D721Med (cell line): ENCODE data around the gene FBXW5.

ENCODE experiments used
- DNase-seq: peaks from one replicate; pipeline ENCODE4 v3.0.0; 2011; ENCODE audit warnings: low spot score; ENCODE audit not compliant: insufficient read length
- FAIRE-seq: peaks from 2 replicates; lab custom pipeline; 2011; peaks lifted over from hg19 to GRCh38; lab: Jason Lieb, UNC
- TF ChIP-seq, protein P1 (sequence below): IDR thresholded peaks from 2 replicates; pipeline ENCODE4 v1.5.1; 2012; ENCODE audit warnings: mild to moderate bottlenecking, control low read depth; ENCODE audit not compliant: insufficient read depth; ENCODE audit errors: missing control alignments

The FBXW5 gene

DNA sequence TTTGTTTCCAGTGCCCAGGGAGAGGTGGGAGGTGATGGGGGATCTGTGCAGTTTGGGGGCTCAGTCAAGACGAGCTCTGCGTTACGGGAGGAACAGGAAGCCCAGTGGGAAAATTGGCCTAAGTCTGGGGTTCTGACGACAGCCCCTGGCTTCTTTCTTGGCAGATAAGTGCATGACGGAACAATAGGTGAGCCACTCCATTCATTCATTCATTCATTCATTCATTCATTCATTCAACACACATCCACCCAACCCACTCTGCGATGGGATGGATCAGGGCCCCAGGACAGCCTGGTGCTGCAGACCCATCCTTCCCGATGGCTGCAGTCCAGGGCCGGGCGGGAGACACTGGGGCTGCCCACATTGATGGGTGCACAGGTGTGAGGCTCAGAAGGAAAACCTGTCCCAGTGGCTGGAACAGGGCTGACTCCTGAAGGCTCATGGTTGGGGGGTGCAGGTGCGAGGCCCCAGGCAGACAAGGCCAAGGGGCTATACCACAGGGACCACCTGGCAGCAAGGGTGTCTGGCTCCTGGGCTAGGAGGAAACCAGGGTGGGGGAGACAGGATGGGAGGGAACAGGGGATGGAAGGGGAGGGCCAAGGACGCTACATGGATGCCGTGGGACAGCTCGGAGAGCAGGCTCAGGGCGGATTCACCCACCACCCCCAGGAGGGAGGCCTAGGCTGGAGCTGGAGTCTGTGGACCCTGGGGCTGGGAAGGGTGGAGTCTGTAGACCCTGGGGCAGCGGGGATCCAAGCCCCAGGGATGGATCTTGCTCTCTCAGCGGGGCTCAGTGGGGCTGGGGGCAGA is 36.3 kb upstream of the FBXW5 start:
- no peak for FAIRE-seq
- TF ChIP-seq, protein P1, sequence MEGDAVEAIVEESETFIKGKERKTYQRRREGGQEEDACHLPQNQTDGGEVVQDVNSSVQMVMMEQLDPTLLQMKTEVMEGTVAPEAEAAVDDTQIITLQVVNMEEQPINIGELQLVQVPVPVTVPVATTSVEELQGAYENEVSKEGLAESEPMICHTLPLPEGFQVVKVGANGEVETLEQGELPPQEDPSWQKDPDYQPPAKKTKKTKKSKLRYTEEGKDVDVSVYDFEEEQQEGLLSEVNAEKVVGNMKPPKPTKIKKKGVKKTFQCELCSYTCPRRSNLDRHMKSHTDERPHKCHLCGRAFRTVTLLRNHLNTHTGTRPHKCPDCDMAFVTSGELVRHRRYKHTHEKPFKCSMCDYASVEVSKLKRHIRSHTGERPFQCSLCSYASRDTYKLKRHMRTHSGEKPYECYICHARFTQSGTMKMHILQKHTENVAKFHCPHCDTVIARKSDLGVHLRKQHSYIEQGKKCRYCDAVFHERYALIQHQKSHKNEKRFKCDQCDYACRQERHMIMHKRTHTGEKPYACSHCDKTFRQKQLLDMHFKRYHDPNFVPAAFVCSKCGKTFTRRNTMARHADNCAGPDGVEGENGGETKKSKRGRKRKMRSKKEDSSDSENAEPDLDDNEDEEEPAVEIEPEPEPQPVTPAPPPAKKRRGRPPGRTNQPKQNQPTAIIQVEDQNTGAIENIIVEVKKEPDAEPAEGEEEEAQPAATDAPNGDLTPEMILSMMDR, result no peak

DNA sequence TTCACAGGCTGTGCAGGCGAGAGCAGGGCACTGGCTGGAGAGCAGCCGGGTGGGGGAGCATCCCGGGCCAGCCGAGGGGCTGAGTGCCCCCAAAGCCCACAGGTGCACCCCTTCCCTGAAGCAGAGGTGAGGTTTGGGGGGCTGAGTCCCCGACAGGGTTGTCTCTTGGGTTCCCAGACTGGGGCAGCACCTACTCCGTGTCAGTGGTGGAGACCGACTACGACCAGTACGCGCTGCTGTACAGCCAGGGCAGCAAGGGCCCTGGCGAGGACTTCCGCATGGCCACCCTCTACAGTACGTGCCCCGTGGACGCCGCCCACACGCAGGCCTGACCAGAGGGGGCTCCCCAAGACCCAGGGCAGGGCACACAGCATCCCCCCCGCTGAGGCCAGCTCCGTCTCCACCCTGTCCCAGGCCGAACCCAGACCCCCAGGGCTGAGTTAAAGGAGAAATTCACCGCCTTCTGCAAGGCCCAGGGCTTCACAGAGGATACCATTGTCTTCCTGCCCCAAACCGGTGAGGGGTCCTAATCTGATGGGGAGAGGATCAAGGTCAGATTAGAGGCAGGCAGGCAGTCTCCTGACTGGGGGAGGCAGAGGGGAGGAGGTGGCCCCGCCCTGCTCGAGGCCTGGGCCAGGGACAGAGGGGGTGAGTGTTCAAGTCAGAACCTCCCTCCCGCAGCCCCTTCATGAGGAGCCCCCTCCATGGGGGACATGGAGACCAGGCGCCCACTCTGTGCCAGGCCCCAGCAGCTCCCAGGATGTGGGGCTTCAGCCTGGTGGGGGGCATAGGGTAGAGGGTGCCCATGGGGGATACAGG is 35.4 kb upstream of the FBXW5 start:
- TF ChIP-seq, protein P1, result no peak
- no peak for FAIRE-seq

More for the DNA sequence above, 36.3 kb upstream of the FBXW5 start:
- DNase-seq, result no peak

DNA sequence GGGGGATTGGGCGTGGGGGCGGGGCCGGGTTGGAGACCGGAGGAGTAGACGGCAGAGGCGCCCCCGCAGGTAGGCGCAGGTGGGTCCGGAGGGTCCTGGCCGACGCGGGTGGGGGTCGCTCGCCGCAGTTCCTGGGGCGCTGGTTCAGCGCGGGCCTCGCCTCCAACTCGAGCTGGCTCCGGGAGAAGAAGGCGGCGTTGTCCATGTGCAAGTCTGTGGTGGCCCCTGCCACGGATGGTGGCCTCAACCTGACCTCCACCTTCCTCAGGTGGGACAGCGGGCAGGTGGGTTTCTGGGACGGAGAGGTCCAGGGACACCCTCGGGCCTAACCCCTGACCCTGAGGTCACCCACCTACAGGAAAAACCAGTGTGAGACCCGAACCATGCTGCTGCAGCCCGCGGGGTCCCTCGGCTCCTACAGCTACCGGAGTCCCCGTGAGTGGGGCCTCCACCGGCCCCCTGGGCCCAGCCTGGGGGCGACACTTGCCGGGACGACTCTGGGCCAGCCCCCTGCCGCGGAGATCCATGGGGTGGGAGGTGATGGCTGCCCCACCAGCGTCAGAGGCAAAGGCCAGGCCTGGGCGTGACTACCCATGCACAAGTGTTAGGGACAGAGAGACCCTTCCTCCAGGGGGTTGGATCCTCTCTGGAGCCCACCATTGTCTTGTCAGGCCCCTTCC is 34.5 kb upstream of the FBXW5 start:
- DNase-seq (no peak), FAIRE-seq (no peak)
- TF ChIP-seq, protein P1, result no peak

More for the DNA sequence above, 35.4 kb upstream of the FBXW5 start:
- no peak for DNase-seq

DNA sequence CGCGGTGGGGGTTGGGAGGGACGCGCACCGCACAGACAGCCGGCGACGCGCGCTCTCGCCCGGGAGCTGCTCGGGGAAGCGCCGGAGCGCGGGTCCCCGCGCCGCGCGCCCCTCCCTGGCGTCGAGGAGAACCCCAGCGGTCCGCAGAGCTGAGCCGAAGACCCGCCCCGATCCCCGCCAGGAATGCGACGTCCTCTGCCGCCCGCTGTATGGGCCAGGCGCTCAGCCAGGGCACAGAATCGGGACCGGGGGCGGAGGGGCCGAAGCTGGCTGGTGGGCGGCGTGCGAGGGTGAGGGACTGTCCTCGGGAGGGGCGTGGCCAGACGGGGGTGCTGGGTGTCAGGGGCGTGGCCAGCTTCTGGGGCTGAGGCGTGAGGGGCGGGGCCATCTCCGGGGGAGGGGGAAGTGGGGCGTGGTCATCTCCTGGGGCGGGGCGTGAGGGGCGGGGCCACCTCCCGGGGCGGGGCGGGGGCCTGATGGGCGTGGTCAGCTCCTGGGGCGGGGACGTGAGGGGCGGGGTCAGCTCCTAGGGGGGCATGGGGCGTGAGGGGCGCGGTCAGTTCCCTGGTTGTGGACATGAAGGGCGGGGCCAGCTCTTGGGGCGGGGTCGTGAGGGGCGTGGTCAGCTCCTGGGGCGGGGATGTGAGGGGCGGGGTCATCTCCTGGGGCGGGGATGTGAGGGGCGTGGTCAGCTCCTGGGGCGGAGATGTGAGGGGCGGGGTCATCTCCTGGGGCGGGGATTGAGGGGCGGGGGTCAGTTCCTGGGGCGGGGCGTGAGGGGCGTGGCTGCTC is 33.7 kb upstream of the FBXW5 start:
- TF ChIP-seq, protein P1, result no peak
- no peak for DNase-seq
- no peak for FAIRE-seq

DNA sequence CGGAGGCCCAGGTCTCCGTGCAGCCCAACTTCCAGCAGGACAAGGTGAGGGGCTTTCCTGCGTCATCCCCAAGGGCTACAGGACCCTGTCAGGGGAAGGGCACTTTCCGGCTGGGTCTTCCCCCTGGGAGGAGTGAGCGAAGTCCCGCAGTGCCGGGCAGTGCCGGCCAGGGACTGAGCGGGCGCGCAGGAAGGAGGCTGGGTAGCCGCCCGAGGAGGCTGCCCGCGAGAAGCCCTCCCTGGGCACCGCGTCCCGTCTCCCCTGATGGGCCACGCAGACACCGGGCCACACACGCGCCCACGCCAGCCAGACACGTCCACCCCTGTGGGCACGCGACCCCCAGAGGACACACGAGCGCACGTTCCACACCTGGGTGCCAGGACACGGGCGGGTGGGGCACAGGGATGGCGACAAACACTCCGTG is 33.1 kb upstream of the FBXW5 start:
- DNase-seq, result no peak
- TF ChIP-seq, protein P1, result no peak
- no peak for FAIRE-seq

DNA sequence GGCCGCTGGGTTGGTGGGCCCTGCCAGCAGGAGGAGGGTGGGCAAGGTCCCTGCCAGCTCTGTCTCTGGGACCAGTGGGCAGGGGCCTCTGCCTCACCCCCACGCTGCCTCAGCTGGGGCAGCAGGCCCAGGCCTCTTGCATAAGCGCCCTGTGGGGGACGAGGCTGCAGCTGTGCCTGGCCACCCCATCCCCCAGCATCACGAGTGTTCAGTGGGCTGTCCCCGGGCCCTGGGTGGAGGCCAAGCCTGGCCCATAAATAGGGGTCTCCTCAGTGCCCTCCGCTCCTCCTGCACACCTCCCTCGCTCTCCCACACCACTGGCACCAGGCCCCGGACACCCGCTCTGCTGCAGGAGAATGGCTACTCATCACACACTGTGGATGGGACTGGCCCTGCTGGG is 32.7 kb upstream of the FBXW5 start, which contains the start of gene PTGDS:
Gene PTGDS, plus strand, starts transcription at position 282 of the 400 bp plus-strand sequence. Its CDS starts 75 bp downstream, at position 357.
- no peak for DNase-seq
- FAIRE-seq, result no peak
- TF ChIP-seq, protein P1, result no peak
